Glutamatergic neuron (in vitro differentiated cells): Measurements from ENCODE around the gene TRIM46. TPM values are rescaled to one million over a fixed set of nuclear protein-coding genes. Genes with fewer than 3 reads are reported as not detected.

Experiments
- DNase-seq: peaks from one replicate; pipeline ENCODE4 v3.0.0; 2022
- H3K27ac Mint-ChIP-seq: one replicate; pipeline ENCODE4 v1.8.0; 2020; ENCODE audit warnings: mild to moderate bottlenecking, mixed read lengths, inconsistent platforms; ENCODE audit not compliant: unreplicated experiment
- H3K27me3 Mint-ChIP-seq: one replicate; pipeline ENCODE4 v1.8.0; 2020; ENCODE audit warnings: mild to moderate bottlenecking, moderate library complexity, mixed read lengths, inconsistent platforms; ENCODE audit not compliant: unreplicated experiment
- H3K36me3 Mint-ChIP-seq: one replicate; pipeline ENCODE4 v1.8.0; 2020; ENCODE audit warnings: mild to moderate bottlenecking, mixed read lengths, inconsistent platforms; ENCODE audit not compliant: unreplicated experiment
- H3K4me1 Mint-ChIP-seq: one replicate; pipeline ENCODE4 v1.8.0; 2020; ENCODE audit warnings: mild to moderate bottlenecking, low read depth, mixed read lengths, inconsistent platforms; ENCODE audit not compliant: unreplicated experiment
- H3K4me3 Mint-ChIP-seq: one replicate; pipeline ENCODE4 v1.8.0; 2020; ENCODE audit warnings: mild to moderate bottlenecking, mixed read lengths, inconsistent platforms; ENCODE audit not compliant: unreplicated experiment
- H3K9me3 Mint-ChIP-seq: one replicate; pipeline ENCODE4 v1.8.0; 2020; ENCODE audit warnings: mild to moderate bottlenecking, moderate library complexity, mixed read lengths, inconsistent platforms; ENCODE audit not compliant: unreplicated experiment
- long read RNA-seq: library from polyadenylated mRNA; unstranded; transcript quantifications from one replicate; pipeline ENCODE4 v2.0.0, GENCODE V29; 2020; ENCODE audit not compliant: unreplicated experiment
- total RNA-seq: library from RNA; stranded (reverse); fragmentation: NEBNext Ultra II Directional; extraction: Animal tissue kit (Norgen Biotek cat#: 25700); gene quantifications from one replicate; pipeline ENCODE4 v1.2.1, GENCODE V29; 2021; ENCODE audit not compliant: unreplicated experiment
- TF ChIP-seq, protein P1 (sequence below): fragments of 200-600 bp; sonication (generic); IDR thresholded peaks from one replicate; pipeline ENCODE4 v1.5.0; 2021; ENCODE audit not compliant: partially characterized antibody, unreplicated experiment

TRIM46 gene, protein sequence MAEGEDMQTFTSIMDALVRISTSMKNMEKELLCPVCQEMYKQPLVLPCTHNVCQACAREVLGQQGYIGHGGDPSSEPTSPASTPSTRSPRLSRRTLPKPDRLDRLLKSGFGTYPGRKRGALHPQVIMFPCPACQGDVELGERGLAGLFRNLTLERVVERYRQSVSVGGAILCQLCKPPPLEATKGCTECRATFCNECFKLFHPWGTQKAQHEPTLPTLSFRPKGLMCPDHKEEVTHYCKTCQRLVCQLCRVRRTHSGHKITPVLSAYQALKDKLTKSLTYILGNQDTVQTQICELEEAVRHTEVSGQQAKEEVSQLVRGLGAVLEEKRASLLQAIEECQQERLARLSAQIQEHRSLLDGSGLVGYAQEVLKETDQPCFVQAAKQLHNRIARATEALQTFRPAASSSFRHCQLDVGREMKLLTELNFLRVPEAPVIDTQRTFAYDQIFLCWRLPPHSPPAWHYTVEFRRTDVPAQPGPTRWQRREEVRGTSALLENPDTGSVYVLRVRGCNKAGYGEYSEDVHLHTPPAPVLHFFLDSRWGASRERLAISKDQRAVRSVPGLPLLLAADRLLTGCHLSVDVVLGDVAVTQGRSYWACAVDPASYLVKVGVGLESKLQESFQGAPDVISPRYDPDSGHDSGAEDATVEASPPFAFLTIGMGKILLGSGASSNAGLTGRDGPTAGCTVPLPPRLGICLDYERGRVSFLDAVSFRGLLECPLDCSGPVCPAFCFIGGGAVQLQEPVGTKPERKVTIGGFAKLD
- total RNA-seq, result 30.4 TPM
- long read RNA-seq, partial matches to known transcripts, result 1 of 9 reads
- long read RNA-seq, other reads (novel, unspliced or antisense), result 8 of 9 reads

DNA sequence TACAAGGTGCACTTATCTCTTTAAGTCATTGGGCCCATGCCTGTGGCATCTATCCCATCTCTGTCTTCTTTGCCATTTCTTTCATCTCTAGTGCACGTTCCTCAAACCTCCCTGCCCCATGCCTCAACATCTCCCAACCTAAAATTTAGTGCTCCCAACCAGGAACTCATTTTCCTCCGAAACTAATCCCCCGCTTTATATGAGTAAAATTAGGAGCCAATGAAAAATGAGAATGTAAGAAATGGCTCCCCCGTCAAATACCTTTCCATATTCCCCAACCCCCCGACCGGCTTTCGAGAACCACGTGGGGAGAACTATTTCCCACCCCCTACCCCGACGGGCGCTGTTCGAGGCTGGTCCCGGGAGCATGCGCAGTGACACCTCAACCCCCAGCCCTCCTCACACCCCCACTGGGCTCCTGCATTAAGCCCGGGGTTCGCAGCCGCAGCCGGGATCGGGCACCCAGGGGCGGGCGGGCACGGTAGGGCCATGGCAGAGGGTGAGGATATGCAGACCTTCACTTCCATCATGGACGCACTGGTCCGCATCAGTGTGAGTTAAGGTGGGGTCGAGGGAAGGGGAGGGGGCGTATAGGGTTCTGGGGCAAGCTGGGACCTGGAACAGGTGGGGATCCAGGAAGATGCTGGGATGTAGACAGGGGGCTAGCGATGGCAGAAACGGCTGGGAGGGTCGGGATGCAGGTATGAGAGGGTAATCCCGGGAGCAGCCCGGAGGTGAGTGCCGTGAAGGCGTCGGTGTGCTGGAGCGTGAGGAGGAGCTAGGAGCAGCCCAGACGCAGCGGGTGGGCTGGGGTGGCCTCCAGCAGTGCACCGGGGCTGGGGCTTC is at the start of gene TRIM46:
TSS of gene TRIM46 (plus strand) at position 372 of the 846 bp plus-strand sequence. CDS start at position 490, 118 bp downstream.
- peaks cover 15% of the 10 kb centered on the region for H3K9me3 Mint-ChIP-seq
- H3K36me3 Mint-ChIP-seq, result peaks cover 5% of the 10 kb centered on the region
- peaks cover 13% of the 10 kb centered on the region for H3K4me1 Mint-ChIP-seq
- peaks cover 17% of the 10 kb centered on the region for H3K27me3 Mint-ChIP-seq
- TF ChIP-seq, protein P1, sequence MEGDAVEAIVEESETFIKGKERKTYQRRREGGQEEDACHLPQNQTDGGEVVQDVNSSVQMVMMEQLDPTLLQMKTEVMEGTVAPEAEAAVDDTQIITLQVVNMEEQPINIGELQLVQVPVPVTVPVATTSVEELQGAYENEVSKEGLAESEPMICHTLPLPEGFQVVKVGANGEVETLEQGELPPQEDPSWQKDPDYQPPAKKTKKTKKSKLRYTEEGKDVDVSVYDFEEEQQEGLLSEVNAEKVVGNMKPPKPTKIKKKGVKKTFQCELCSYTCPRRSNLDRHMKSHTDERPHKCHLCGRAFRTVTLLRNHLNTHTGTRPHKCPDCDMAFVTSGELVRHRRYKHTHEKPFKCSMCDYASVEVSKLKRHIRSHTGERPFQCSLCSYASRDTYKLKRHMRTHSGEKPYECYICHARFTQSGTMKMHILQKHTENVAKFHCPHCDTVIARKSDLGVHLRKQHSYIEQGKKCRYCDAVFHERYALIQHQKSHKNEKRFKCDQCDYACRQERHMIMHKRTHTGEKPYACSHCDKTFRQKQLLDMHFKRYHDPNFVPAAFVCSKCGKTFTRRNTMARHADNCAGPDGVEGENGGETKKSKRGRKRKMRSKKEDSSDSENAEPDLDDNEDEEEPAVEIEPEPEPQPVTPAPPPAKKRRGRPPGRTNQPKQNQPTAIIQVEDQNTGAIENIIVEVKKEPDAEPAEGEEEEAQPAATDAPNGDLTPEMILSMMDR, result peak; percentile 63
- peak within 1 kb of the TSS; percentile 94 for H3K27ac Mint-ChIP-seq
- H3K4me3 Mint-ChIP-seq, result peak within 1 kb of the TSS; percentile 93
- peak; percentile 73 for DNase-seq

DNA sequence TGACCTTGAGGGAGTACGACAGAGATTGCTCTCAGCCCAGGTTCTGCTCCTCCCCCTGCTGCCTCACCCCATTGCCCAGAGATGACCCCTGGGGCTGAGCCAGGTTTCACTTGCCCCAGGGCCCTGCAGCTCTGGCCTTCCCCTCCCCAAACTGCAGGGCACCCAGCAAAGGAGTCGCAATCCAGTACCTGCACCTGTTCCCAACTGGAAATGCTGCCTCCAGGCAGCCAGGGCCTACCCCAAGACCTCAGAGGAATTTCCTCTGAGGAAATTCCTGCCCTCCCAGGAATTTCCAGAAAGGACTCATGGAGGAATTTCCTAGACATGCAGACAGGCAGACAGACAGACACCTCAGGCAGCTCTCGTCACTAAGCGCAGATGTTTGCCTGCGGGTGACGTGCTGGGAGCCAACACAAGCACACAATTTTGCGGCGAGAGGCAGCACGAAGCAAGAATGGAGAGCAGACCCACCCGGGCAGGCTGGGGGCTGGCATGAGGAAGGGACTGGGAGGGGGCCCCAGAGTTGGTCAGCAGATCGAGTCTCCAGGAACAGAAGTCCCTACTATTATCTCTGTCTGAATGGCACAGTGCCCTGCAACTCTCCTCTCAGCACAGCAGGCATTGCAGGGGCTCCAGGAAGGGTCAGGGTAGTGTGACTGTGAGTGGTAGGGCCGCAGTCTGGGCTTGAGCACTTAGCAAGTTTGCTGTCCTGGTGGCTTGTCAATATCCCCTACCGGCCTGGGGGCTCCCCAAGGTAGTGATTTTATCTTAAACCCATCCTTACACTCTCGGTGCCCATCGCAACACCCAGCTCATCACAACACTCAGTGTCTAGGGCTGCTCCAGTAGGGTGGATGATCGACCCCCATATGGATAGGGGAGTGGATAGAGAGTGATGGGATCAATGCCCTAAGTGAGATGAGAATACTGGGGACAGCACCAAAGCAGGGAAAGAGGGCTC is 48.9 kb upstream of the TRIM46 start:
- Mint-ChIP-seq H3K36me3 (no peaks in the 10 kb centered on the region), H3K27me3 (peaks cover 21% of the 10 kb centered on the region), H3K27ac (no peak overlapping the region), H3K9me3 (peaks cover 4% of the 10 kb centered on the region), H3K4me1 (peaks cover 15% of the 10 kb centered on the region), H3K4me3 (no peak overlapping the region)
- DNase-seq, result no peak
- TF ChIP-seq, protein P1, result no peak

DNA sequence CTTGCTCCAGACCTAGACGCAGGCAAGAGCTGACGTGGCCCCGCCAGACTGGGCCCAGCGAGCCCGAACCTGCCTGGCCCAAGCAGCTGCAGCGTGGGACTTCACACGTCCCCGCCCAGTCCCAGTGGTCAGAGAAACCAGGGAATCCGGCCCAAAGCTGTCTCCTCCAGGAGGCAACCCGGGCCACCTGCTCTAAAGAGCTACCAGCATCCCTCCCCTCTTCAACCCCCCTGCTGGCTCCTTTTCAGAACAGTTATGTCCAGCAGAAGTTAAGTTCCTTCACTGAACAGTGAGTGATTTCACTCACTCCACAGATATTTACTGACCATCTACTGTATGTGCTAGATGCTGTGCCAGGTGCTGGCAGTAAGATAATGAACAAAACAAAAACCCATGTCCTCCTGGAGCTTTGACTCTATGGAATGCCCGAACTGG is 48.1 kb upstream of the TRIM46 start:
- H3K27ac Mint-ChIP-seq, result no peak overlapping the region
- H3K9me3 Mint-ChIP-seq, result peaks cover 6% of the 10 kb centered on the region
- H3K4me3 Mint-ChIP-seq, result peak overlapping the region; percentile 73
- DNase-seq, result no peak
- TF ChIP-seq, protein P1, result no peak
- H3K27me3 Mint-ChIP-seq, result peaks cover 24% of the 10 kb centered on the region
- peaks cover 20% of the 10 kb centered on the region for H3K4me1 Mint-ChIP-seq
- no peaks in the 10 kb centered on the region for H3K36me3 Mint-ChIP-seq

DNA sequence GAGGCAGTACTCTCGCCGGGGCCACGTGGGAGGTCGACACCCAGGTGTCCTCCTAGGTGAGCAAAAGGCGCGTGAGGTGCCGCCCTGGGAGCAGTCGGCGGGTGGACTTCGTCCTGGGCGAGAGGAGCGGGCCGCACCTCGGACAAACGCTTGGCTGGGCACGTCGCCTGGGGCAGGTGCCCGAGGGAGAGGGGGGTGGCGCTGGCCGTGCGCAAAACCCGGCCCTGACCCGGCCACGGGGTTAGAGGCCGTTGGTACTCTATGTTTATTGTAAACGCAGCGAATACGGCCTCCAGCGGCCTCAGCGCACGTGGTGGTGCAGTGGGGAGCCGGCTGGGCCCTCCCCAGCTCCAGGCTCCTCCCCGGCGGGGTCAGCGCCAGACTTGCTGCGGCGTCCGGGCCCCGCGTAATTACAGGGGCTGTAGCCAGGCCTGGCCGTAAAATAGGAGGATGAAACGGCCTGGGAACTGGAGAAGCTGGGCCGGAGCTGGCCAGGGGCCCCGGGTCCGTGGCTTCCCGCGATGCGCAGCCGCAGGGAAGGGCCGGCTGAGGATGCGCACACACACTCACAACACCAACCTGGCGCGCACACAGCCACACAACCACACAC is 47.6 kb upstream of the TRIM46 start:
- Mint-ChIP-seq H3K4me1 (peaks cover 23% of the 10 kb centered on the region), H3K27ac (no peak overlapping the region), H3K27me3 (peaks cover 26% of the 10 kb centered on the region), H3K36me3 (no peaks in the 10 kb centered on the region), H3K4me3 (peak overlapping the region; percentile 81), H3K9me3 (peaks cover 8% of the 10 kb centered on the region)
- TF ChIP-seq, protein P1, result no peak
- DNase-seq, result peak; percentile 36
